Measurements from ENCODE around the gene SMG6. TPM values are rescaled to one million over a fixed set of nuclear protein-coding genes. Genes with fewer than 3 reads are reported as not detected.
"Not testable (repeated sequence)": the region's sequence is repeated elsewhere in the genome, so short reads cannot be mapped to it uniquely, and the experiment has no call there.

The SMG6 gene
- total and polyA plus RNA-seq, 2 experiments from 2014 or later: 23.0 to 50.8 TPM

- no peak for DNase-seq (ENCODE audit: low read depth in 1 of 2, low spot score in 1 of 2)
- Histone ChIP-seq H3K27ac (no peak overlapping the region), H3K4me1 (ENCODE audit: low read depth) (peaks cover 9% of the 10 kb centered on the region), H3K9me3 (ENCODE audit: low read depth) (no peaks in the 10 kb centered on the region), H3K4me3 (no peak overlapping the region), H3K36me3 (no peaks in the 10 kb centered on the region), H3K27me3 (no peaks in the 10 kb centered on the region)
- TF ChIP-seq, protein P1, sequence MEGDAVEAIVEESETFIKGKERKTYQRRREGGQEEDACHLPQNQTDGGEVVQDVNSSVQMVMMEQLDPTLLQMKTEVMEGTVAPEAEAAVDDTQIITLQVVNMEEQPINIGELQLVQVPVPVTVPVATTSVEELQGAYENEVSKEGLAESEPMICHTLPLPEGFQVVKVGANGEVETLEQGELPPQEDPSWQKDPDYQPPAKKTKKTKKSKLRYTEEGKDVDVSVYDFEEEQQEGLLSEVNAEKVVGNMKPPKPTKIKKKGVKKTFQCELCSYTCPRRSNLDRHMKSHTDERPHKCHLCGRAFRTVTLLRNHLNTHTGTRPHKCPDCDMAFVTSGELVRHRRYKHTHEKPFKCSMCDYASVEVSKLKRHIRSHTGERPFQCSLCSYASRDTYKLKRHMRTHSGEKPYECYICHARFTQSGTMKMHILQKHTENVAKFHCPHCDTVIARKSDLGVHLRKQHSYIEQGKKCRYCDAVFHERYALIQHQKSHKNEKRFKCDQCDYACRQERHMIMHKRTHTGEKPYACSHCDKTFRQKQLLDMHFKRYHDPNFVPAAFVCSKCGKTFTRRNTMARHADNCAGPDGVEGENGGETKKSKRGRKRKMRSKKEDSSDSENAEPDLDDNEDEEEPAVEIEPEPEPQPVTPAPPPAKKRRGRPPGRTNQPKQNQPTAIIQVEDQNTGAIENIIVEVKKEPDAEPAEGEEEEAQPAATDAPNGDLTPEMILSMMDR (IDR thresholded peaks at IDR 0.05; ENCODE audit: low read depth, low read length): no peak
Measured at GRCh38 chr17:2143332-2143731, 160.3 kb downstream of the SMG6 start.

GRCh38 chr17:2142682-2143081 lies 160.9 kb downstream of the SMG6 start:
- not testable (repeated sequence) for H3K27ac ChIP-seq; H3K4me3 ChIP-seq; H3K27me3 ChIP-seq; DNase-seq (ENCODE audit: low read depth in 1 of 2, low spot score in 1 of 2); H3K9me3 ChIP-seq (ENCODE audit: low read depth); H3K36me3 ChIP-seq
- peaks cover 16% of the 10 kb centered on the region for H3K4me1 ChIP-seq (ENCODE audit: low read depth)

DNA sequence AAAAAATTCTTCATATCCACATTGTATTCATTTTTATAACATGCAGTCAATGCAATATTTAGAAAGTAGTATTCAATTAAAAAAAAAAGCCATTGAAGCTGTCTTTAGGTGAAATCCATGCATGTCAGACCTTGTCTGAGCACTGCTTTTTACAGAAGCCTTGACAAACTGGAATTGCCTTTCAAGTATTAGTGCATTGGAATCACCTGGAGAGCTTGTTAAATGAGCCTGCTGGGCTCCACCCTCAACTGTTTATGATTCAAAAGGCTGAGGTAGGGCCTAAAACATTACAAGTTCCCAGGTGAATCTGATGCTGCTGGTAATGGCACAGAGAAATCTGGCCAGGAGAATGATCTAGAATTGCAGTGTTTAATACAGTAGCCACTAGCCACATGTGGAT lies 162.9 kb downstream of the SMG6 start:
- H3K27me3 ChIP-seq: no peaks in the 10 kb centered on the region
- no peak overlapping the region for H3K4me3 ChIP-seq
- H3K27ac ChIP-seq: no peak overlapping the region
- no peaks in the 10 kb centered on the region for H3K9me3 ChIP-seq (ENCODE audit: low read depth)
- peaks cover 18% of the 10 kb centered on the region for H3K4me1 ChIP-seq (ENCODE audit: low read depth)
- DNase-seq (ENCODE audit: low read depth in 1 of 2, low spot score in 1 of 2): no peak
- no peaks in the 10 kb centered on the region for H3K36me3 ChIP-seq
- TF ChIP-seq, protein P1 (IDR thresholded peaks at IDR 0.05; ENCODE audit: low read depth, low read length): no peak

GRCh38 chr17:2138761-2139160 lies 164.8 kb downstream of the SMG6 start:
- Histone ChIP-seq H3K4me3 (no peak overlapping the region), H3K27me3 (no peaks in the 10 kb centered on the region), H3K36me3 (no peaks in the 10 kb centered on the region), H3K9me3 (ENCODE audit: low read depth) (no peaks in the 10 kb centered on the region), H3K4me1 (ENCODE audit: low read depth) (peaks cover 18% of the 10 kb centered on the region), H3K27ac (peak overlapping the region; percentile 47)
- TF ChIP-seq, protein P1 (IDR thresholded peaks at IDR 0.05; ENCODE audit: low read depth, low read length): no peak
- DNase-seq (ENCODE audit: low read depth in 1 of 2, low spot score in 1 of 2): peak; percentile 50 to 61

DNA sequence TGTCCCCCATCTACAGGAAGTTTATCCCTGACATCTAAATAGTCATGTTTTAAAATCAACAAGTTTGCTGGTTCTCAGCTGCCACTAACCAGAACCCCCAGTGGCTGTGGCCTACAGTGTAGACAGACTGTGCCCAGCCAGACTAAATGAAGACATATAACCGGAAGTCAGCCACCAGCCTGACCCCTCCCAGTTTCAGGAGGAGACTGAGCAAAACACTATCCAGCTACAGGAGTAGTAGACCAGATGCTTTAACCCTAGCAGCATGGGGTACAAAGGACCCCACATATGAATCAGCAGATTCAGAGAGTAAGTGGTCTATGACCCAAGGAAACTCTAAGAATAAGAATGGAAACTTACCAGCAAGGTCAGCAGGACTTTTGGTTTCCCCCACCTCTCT lies 165.3 kb downstream of the SMG6 start:
- H3K27ac ChIP-seq: peak overlapping the region; percentile 47
- no peaks in the 10 kb centered on the region for H3K9me3 ChIP-seq (ENCODE audit: low read depth)
- peaks cover 18% of the 10 kb centered on the region for H3K4me1 ChIP-seq (ENCODE audit: low read depth)
- peak in 1 of 2 donors; percentile 37 for DNase-seq (ENCODE audit: low read depth in 1 of 2, low spot score in 1 of 2)
- H3K36me3 ChIP-seq: no peaks in the 10 kb centered on the region
- TF ChIP-seq, protein P1 (IDR thresholded peaks at IDR 0.05; ENCODE audit: low read depth, low read length): no peak
- H3K4me3 ChIP-seq: no peak overlapping the region
- H3K27me3 ChIP-seq: no peaks in the 10 kb centered on the region

DNA sequence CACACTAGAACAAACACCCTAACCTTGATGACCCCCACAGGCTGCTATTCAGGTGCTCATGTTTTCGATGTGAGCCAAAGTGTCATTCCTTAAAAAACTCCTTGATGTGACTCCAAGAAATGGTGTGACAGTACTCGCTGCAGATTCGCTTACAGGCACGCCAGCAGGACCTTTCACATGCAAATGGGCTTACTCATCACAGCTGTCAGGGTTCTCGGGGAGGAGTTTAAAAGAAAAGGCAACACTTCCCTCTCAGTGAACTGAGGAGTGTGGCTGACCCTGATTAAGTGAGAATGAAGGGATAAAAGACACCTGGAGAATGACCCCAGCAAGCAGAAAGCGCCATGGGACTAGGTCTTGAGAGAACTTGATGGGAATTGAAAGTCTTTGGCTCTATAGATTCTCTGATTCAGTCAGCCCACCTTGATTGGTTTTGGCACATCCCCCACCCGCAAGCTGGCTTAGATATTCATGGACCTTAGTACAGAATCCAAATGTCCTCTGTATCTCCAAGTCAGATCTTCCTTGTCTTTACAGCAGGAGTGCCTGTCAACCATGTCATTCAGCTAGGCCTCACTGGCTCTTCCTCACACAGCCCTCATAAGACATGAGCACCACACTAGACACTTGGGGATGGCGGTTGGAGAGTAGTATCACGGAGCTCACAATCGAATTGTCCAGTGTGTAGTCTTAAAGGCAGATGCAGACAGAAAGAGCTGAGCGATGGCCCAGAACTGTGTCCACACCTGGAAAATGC lies 166.1 kb downstream of the SMG6 start:
- DNase-seq (ENCODE audit: low read depth in 1 of 2, low spot score in 1 of 2): peak in 1 of 2 donors; percentile 73
- Histone ChIP-seq H3K27ac (peak overlapping the region; percentile 47), H3K9me3 (ENCODE audit: low read depth) (no peaks in the 10 kb centered on the region), H3K36me3 (no peaks in the 10 kb centered on the region), H3K4me3 (no peak overlapping the region), H3K27me3 (no peaks in the 10 kb centered on the region), H3K4me1 (ENCODE audit: low read depth) (peaks cover 18% of the 10 kb centered on the region)
- TF ChIP-seq, protein P1 (IDR thresholded peaks at IDR 0.05; ENCODE audit: low read depth, low read length): no peak

All from cardiac muscle cell (in vitro differentiated cells and primary cell).